ENCODE measurements around the gene NR2F1.

NR2F1 gene

GRCh38 chr5:93603793-93604643, 21.0 kb downstream of the NR2F1 start:
- no peak for DNase-seq (ENCODE audit: low spot score)

DNA sequence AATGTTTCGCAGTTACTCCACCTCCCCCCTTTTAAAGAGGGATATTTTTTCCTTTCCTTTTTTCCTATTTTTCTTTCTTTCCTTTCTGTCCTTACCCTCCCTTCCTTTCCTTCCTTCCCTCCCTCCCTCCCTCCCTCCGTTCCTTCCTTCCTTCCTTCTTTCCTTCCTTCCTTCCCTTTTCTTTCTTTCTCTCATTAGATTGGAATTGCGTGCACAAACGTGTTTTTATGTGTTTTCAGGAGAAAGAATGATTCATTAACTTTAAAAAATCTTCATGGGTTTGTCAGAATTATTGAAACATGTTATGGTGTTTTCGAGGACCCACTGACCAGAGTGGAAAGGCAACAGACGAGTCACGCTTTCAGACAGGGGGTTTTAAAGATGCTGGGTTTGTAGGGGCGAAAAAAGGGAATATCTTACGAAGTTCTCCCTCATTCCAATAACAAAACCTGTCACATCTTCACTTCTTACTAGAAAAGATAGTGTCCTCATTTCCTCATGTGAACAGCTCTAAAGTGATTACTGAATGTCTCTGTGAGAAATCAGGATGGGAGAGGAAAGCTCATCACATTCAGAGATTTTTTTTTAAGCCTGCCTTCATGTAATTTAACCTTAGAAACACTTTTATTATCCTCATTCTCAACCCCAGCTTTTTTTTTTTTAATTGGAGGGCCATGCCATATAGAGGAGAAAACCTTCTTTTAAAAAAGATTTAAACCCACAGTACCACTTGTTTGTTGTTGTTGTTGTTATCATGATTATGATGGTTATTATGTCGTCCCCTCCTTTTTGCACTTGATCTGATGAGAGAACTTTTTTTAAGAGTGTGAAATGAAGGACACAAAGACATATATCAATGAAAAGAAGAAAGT, 21.9 kb downstream of the NR2F1 start:
- DNase-seq (ENCODE audit: low spot score), result no peak

GRCh38 chr5:93606382-93606752, 23.3 kb downstream of the NR2F1 start:
- DNase-seq (ENCODE audit: low spot score), result no peak

DNA sequence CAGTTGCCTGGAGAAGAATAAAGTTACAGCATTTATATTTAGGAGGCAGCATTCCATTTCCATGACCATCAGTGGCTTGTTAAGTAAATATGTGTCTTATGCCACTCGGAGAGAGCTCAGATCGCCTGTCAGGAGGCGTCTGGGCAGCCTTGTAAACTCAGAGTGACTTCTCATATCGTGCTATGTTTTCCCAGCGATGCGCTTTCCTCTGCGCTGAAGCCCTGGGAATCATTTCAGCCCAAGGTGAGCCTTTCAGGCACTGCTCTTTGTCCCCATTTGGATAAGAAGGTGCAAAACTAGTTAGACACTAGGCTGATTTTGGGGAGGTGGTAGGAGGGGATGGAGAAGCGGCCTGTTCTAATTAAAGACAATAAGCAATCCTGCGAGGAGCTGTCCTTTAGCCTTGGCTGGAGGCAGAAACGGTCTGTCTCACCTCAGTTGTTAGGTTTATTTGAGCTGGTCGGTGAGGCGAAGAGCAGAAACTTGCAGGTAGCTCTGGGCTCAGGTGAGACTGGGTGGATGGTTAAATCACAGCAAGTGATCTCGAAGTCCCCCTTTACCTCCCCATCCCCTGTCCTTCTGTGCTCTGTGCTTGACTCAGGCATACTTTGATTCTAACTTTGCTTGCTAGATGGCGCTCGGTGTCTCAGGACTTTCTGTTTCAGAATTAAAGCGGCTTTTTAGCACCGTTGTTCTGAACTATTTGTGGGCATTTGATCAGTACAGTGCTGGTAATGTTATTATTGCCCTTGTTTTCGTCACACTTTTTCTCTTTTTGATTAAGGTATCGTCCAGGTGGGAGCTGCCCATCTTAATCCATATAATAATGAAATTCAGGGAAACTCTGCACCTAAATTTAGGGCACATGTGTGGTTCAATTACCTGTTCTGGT, 24.6 kb downstream of the NR2F1 start:
- peak; percentile 60 for DNase-seq (ENCODE audit: low spot score)

DNA sequence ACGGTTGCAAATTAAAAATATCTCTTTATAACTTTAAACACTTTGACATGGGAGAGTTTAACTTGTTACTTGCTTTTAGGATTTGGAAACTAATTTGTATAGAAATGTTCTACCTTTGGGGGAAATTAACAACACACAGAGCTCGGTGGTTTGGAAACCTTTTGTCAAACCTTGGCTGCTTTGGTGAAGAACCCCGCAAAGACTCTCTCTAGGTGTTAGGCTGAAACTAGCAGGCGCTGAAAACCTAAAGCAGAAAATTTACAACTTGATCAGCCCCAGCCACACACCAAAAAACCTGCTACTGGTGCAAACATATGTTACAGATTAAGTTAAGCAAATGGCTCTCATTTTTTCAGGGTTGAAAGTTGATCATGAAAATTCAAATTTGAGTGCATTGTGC, 25.8 kb downstream of the NR2F1 start:
- no peak for DNase-seq (ENCODE audit: low spot score)

DNA sequence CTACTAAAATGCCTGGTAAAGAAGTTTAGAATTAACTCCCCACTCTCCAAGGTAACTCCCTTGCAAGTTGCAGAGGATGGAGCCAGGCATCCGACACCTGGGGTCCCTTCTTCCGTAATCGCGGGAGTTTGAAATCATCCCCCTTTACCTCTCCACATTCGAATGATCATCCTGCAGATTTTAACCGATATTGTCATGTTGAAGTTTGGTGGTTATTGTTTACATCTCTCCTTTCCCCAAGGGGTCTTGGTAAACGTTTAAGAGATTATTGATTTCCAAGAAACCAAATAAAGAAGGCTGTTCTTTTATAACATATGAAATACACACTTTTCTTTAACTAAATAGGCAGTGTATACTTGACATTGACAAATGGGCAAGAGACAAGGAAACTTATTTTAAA, 26.7 kb downstream of the NR2F1 start:
- DNase-seq (ENCODE audit: low spot score), result no peak

DNA sequence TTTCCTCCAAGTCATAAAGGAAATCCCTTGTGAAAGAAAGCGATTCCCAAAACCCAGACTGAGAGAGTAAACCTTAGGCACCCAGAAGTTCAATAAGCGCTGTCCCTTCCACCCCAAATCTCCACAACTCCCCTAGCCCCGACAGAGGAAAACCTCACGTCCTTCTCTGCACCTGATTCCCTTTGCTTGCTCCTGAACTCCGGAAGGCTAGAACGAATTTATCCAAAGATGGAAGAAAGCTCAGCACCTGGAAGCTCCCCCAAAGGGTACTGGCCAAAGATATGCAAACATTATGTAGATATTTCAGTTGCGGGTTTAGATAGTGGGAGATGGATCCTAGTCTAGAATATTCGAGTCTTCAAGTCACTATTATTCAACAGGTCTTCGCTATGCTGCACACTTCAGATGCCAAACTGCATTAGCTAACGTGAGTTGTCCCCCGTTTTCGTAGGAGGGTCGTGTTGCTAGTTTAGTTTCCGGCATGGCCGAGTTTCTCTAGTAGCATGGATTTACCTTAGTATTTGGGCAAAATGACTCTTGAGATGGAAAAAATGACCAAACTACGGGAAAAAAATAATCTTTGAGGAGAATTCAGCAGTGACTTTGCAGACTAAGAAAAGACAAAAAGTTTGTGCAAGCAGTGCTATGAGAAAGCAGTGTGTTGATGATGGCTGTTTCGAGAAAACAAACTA, 27.7 kb downstream of the NR2F1 start:
- DNase-seq (ENCODE audit: low spot score), result no peak

GRCh38 chr5:93611273-93611975, 28.4 kb downstream of the NR2F1 start:
- DNase-seq (ENCODE audit: low spot score), result no peak

GRCh38 chr5:93611976-93612854, 29.2 kb downstream of the NR2F1 start:
- peak; percentile 29 for DNase-seq (ENCODE audit: low spot score)

DNA sequence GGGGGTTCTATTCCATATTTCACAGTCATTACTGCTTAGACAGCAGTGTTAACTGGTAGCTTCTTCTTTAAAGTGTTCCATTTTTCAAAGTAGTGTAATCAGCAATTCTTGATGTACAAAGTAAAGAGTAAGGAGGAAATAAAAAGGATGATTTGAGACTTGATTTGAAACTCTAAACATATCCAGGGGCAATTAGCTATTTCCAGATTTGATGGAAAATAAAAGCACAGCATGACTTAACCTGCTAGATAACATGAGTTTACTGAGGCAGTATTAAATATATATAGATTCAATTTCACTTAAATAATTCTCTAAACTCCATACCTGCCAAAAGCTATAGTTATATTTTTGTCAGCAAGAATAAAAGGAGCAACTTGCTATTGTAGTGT, 29.8 kb downstream of the NR2F1 start:
- no peak for DNase-seq (ENCODE audit: low spot score)

- DNase-seq (ENCODE audit: low spot score), result no peak
Measured at GRCh38 chr5:93616538-93617174, 33.6 kb downstream of the NR2F1 start.

DNA sequence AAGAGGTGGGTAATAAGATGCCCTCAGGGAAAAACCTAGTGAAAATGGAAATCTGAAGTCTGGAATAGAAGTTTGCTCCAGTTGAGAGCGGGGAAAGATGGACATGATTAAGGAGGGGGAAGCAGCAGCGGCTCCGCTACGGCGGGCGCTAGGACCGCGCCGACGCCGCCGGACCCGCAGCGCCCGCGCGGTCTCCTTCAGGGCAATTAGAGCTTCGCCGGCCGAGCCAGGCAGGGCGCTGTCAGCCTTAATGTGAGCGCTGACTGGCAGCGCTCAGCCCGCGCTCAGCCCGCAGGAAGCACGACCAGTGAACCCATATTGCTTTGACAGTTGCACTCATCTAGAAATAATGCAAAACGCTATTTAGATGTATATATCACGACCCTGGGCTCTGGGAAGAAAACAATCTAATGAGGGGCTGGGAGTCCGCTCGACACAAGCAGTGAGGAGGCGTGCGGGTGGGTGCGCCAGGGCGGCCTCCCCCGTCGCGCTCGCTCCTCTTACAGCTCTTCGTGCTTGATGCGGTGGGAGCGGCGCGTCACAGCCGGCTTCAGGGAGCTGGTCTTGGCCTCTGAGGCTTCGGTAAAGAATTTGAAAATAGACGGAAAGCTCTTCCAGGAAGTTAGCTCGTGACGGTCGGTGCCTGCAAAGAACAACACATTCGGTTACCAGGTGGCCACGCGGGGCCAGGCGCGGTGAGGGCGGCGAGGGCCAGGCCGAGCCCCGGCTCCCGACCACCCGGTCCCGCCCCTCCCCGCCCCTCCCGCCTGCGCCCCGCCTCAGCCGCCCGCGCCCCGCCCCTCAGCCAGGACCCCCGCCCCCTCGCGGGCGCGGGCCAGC, 37.7 kb downstream of the NR2F1 start:
- DNase-seq (ENCODE audit: low spot score), result peak; percentile 85

- DNase-seq (ENCODE audit: low spot score), result peak; percentile 94
Measured at GRCh38 chr5:93621327-93621798, 38.3 kb downstream of the NR2F1 start.

DNA sequence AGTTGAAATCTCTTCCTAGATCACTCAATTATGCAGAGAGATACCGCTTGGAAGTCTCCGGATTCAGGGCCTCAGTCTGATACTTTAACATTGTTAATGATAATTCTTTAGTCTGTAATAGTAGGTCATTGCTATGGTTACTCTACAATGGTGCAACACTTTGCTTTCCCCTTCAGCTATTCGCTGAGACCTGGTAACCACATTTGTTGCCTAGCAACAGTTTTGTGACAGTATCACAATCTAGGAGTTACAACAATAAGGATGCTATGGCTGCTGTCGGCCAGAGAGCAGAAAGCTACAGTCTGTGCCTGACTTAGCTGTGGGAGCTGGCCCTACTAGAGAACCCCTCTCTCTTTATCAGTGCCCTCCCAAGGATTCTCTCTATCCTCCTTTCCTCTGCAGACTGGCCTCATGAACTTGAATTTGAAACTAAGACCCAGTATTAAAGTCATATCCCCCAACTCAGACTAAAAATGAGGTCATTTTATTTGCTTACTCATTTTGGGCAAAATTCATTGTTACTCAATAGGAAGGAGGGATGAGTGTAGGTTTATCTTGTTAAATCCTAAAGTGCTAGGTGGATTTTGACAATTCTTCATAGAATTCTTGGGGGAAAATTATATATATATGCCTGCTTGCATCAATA, 39.3 kb downstream of the NR2F1 start:
- DNase-seq (ENCODE audit: low spot score), result peak; percentile 76

- DNase-seq (ENCODE audit: low spot score), result no peak
Measured at GRCh38 chr5:93623153-93623552, 40.1 kb downstream of the NR2F1 start.

GRCh38 chr5:93626801-93627200, 43.8 kb downstream of the NR2F1 start:
- DNase-seq (ENCODE audit: low spot score), result no peak

- no peak for DNase-seq (ENCODE audit: low spot score)
Measured at GRCh38 chr5:93632327-93632726, 49.3 kb downstream of the NR2F1 start.

Measured in SK-N-DZ (cell line).